GM21723 (cell line): ENCODE data around the gene SFT2D2.

ENCODE experiments used
- ATAC-seq: cut with Tn5 transposase; IDR thresholded peaks from one replicate; pipeline ENCODE4 v1.9.1; 2021; ENCODE audit warnings: mild to moderate bottlenecking, moderate library complexity; ENCODE audit not compliant: unreplicated experiment

SFT2D2 gene

DNA sequence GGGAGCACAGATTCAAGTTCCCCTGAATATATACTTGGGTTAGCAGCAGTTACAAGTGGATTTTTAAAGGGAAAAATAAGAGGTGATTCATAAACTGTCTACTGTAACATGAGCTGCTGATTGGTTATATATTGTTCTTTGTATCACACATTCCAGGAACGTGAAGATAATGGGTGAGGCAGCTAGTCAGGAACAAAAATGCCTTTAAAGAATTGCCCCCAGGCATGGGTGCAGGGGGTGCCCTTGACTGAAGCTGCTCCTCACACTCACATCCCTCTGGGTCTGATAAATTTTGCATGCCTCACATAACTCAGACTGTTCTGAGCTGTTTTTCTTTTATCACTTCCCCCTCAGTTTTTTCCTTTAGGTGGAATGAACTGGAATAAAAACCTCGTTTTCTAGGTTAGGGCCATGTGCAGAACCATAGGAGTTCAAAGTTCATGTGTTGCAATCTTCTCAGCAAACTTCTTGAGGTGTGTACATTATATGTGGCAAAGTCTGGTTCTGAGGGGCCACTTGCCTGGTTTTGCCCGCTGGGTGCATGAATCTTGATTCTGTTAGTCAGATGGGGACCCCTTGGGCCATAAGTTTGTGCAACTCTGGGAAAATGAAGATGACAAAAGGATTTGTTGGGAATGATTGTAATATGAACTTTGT, 76.0 kb downstream of the SFT2D2 start:
- ATAC-seq = no peak
